ENCODE data around the gene RALGPS1.
"Not testable (repeated sequence)": the region's sequence is repeated elsewhere in the genome, so short reads cannot be mapped to it uniquely, and the experiment has no call there.

RALGPS1 gene

DNA sequence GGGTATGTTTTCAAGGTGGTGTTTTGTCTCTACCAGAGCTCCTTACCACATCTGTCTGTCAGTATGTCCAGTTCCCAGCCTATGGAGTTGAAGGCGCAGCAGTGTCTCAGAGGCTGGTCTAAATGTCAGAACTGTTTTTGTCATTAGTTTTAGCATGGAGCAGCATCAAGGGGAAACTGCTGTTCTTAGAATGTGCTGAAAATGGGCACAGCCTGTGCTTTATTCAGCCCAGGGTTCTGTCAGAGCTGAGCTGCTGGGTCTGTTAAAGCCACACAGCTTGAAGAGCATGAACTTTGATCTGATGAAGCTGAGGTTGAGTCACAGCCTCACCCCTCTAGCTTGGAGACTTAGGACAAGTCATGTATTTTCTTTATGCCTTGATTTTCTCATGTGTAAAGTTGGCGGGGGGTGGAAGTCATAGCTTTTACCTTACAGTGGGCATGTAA, 71.9 kb downstream of the RALGPS1 start:
- DNase-seq (ENCODE audit: low read depth in 1 of 2, low spot score in 1 of 2): no peak

DNA sequence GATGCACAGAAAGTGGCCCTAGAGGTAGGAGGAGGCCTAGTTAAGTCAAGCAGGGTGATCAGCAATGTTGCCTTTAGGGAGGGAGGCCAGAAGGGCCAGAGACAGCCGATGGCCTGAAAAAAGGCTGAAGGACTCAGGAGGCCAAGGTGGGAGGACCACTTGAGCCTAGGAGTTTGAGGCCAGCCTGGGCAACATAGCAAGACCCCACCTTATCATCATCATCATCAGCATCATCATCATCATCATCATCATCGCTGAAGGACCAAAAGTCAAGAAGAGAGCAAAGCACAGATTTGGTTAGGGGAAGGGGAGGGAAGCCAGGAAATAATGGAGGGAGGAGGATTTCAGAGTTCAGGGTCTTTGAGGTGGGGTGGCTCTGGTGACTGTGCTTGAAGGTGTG, 74.3 kb downstream of the RALGPS1 start:
- DNase-seq (ENCODE audit: low read depth in 1 of 2, low spot score in 1 of 2): no peak

DNA sequence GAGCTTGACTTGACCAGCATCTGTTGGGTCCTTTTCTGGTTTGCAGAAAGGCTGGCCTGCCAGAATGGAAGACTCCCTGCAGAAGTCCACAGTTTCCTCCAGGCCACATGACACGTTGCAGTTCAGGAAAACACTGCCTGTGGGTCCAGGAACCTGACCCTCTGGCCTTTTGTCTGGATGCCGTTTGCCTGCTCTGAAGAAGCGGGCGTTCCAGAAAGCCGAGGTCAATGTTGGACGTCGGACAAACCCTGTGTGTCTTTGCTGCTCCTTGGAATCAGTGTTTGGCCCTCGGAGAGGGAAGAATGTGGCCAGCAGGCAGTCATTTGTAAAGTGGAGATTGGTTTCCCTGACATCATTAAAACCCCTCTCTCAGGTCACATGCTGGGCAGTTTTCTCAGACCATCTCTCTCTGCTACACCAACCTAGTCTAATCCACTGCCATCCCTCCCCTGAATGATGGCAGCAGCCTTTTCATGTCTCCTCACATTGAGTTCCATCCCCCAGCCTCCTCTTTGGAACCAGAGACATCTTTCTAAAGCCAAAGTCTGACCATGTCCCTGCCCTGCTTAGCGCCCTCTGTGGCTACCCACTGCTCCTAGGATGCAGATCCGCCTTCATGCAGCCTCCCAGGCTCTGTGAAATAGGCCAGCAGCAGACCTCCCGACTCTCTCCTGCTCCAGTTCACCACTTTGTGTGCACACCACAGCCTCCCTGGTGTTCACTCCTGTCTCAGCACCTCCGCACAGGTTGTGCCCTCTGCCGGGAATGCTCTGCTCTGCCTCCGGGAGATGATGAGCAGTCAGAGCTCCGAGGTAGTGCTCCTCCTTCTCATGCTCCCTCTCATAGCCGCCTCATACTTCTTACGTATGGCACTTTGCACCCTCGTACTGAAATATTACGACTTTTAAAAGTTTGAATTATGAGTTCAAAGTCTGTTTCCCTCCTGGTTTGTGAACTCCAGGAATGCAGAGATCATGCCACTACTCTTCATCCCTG, 75.6 kb downstream of the RALGPS1 start:
- no peak for DNase-seq (ENCODE audit: low read depth in 1 of 2, low spot score in 1 of 2)

DNA sequence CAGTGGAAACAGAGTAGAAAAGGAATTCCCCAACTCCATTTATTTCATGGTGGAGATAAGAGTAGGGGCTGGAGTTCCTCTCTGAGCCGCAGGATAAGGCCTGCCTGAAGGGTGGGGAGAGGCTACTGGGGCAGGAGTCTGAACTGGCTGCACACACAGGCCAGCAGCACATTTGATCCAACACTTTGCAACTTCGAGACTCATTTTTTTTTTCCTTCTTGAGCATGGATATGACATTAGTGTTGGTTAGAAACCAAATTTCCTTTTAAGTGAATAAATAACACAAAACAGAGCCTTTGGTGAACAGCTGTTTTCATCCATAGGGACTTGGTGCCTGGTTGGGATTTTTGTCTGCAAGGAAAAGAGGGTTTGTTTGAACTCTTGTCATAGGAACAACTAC, 76.6 kb downstream of the RALGPS1 start:
- no peak for DNase-seq (ENCODE audit: low read depth in 1 of 2, low spot score in 1 of 2)

DNA sequence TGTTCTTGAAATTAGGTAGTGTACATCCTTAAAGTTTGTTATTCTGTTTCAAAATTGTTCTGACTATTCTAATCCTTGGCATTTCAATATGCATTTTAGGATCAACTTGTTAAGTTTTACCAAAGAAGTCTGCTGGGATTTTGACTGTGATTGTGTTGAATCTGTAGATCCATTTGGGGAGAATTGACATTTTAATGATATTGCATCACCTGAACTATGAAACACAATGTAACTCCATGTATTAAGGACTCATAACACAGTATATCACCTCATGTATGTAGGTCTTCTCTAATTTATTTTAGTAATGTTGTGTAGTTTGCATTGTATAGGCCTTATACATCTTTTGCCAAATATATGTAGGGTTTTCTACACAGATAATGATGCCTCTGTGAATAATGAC, 77.8 kb downstream of the RALGPS1 start:
- DNase-seq (ENCODE audit: low read depth in 1 of 2, low spot score in 1 of 2): no peak

DNA sequence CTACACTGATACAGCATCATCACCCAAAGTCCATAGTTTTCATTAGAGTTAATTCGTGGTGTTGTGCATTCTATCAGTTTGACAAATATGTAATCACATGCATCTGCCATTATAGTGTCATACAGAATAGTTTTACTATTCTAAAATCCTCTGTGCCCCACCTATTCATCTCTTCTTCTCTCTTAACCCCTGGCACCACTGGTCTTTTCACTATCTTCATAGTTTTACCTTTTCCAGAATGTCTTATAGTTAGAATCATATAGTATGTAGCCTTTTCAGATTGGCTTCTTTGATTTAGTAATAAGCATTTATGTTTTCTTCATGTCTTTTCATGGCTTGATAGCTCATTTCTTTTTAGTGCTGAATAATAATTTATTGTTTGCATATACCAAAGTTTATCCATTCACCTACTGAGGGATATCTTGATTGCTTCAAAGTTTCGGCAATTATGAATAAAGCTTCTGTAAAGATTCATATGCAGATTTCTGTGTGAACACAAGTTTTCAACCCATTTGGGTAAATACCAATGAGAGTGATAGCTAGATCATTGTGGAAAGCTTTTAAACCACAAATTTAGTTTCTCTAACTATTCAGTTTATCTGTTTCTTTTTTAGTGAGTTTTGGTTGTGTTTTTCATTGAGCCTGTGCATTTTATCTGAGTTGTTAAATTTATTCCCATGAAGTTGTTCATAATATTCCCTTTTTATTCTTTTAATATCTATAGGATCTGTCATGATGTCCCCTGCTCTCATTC, 84.9 kb downstream of the RALGPS1 start:
- DNase-seq (ENCODE audit: low read depth in 1 of 2, low spot score in 1 of 2): no peak

DNA sequence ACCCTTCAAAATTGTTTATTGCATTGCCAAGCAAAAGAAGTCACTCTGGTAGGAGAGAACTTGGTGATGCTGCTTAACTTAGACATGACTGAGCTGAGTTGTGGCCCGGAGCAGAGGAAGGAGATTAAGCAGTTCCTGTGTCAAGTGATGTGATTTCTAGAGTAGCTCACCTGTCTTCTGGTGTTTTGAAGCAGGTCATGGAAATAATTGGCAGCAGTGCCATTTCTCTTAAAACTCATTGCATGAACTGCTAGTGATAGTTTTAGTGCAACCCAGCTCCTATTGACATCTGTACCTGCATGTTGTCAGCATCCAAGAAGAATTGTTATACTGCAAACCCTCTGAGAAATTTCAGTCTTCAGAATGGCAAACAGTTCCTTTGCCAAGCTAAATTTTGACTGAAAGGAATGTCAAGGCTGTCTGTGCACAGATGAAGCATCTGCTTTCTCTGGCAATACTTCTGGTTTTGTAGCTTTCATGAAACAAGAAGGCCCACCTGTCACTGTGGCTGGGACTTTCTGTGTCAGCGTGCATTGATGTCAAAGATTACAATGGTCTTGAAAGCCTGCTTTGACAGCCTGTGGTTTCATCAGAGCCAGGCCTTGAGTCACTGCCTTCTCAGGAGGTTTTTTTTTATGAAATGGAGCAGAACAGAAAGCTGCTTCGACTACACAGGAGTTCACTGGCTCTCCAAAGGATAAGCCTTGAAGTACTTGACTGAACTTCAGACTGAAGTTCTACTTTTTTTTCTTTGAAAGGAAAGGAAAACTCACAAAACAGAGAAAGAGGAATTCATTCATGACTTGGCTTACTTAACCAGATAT, 90.6 kb downstream of the RALGPS1 start:
- DNase-seq (ENCODE audit: low read depth in 1 of 2, low spot score in 1 of 2): peak in 1 of 2 donors; percentile 68

DNA sequence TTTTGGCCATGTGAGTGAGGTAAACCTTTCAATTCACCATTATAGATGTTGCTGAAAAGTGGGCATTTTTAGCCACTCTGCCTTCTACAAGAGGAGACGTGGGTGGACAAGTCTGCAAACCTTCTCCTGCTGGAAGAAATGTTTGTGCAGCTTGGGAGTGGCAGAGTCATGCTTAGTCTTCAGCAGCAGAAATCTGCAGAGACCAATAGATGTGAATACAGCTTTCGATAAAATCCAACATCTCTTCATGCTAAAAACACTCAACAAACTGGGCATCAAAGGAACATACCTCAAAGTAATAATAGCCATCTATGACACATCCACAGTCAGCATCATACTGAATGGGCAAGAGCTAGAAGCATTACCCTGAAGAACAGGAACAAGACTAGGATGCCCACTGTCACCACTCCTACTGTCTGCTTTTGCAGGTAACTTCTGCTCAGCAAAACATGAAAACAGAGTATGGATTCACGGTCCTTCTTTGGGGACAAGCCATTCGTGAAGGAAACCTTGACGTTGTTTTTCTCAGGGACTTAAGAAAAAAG, 91.3 kb downstream of the RALGPS1 start:
- no peak for DNase-seq (ENCODE audit: low read depth in 1 of 2, low spot score in 1 of 2)

DNA sequence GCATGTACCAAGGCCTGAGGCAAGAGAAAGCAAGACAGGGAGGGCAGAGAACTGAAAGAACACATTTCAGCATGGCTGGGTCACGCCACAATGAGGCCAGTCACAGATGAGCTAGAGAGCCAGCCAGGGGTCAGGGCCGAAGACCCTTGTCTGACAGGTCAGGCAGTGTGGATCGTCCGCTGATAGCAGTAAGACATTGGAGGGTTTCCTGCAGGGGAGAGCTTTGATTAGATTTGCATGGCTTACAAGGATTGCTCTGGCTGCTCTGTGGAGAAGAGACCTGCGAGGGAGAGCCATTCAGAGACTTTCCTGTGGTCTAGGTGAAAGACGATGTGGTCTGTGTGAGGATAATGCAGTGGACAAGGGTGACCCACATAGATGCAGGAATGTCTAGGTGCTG, 93.1 kb downstream of the RALGPS1 start:
- DNase-seq (ENCODE audit: low read depth in 1 of 2, low spot score in 1 of 2): no peak

DNA sequence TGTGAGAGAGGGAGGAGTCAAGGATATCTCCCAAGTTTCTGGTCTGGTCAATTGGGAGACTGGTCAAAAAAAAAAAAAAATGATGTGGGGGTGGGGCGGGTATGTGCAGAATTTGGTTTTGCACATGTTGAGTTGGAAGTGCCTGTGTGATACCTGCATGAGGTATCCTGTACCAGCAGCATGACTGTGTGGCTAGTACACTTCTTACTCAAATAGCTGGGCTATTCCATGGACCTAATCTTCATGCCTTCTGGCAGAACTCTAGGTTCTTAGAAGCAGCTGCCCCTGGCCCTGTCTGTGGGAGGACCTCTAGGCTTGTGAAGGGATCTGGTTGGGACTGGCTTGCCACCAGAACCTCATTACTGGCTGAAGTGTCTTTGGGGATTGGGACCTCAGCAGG, 93.5 kb downstream of the RALGPS1 start:
- DNase-seq (ENCODE audit: low read depth in 1 of 2, low spot score in 1 of 2): no peak

DNA sequence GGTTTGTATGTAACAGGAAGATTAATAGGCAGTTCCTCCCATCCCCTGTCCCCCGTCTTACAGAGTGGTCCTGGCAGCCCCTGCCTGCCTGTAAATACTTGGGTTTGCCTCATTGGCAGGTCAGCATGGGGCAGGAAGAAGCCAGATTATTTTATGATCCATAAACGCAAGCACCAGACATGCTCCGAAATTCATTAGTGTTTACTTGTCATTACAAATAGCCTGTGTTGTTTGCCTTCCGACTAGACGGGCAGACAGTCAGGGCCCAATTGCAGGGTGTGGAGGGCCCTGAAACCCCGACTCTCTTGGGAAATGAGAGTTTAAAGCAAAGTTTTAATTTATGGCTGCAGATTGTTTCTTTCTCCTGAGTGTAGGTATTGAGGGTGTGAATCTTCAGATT, 97.2 kb downstream of the RALGPS1 start:
- DNase-seq (ENCODE audit: low read depth in 1 of 2, low spot score in 1 of 2): no peak

DNA sequence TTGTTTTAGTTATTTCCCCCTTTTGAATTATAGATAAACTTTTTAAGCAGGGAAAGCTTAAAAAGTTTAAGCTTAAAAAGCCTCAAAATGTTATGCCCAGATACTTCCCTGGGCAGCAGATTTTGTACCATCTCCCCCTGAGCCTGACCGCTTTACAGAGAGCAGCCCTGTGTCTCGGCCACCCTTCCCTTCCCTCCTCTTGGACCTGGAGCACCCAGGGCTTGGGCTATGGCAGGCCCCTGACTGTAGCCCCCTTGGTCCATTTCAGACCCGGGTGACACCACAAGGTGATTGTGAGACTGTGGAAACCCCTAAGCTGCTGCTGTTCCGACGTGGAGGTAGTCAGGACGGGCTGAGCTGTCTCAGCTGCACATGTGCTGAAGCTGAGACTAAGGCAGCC, 97.7 kb downstream of the RALGPS1 start:
- DNase-seq (ENCODE audit: low read depth in 1 of 2, low spot score in 1 of 2): no peak

DNA sequence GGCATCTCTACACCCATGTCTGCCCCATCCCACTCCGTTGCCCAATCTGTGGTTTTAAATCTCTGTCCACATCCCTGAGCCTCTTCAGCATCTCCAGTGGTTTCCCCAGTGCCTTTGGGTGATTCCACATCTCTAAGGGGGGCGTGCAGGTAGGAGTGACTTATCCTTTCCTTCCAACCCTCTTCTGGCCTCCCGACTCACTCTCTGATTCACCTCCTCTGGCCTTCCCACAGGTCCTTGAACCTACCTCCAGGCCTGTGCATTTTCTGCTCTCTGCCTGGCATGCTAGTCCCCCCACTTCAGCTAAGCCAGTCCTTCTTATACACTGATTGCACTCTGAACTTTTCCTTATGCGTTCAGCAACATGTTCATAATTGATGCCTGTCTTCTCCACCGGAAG, 99.0 kb downstream of the RALGPS1 start:
- DNase-seq (ENCODE audit: low read depth in 1 of 2, low spot score in 1 of 2): no peak

DNA sequence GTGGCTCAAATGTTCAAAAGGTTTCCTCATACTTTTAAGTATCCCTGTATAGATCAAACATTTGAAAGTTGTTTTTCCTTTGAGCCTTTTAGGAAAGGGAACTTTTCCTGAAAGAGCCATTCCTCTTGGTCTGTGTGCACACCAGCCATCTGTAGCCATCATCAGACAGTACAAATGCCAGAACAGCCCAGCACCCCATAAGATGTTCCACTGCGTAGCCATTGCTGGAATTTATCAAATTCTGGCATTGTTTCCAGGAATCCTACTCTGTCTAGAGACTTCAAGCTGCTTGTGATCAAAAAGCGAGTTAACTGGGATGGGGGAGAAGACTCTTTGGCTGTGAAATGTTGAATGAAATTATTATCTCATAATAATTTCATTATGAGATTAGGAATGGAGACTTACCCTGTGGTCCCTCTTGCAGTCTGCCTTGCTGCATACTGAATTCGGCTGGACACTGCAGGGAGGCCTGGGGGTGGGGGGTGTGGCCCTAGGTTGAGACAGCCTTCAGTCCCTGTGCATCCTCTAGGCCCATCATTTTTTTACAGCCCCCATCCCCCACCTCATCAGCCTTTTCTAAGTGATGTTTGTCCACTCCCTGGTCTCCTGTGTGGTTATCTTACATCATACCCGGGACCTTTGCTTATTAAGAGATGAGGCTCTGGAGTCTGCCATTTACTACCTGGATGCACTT, 99.8 kb downstream of the RALGPS1 start:
- DNase-seq (ENCODE audit: low read depth in 1 of 2, low spot score in 1 of 2): no peak

DNA sequence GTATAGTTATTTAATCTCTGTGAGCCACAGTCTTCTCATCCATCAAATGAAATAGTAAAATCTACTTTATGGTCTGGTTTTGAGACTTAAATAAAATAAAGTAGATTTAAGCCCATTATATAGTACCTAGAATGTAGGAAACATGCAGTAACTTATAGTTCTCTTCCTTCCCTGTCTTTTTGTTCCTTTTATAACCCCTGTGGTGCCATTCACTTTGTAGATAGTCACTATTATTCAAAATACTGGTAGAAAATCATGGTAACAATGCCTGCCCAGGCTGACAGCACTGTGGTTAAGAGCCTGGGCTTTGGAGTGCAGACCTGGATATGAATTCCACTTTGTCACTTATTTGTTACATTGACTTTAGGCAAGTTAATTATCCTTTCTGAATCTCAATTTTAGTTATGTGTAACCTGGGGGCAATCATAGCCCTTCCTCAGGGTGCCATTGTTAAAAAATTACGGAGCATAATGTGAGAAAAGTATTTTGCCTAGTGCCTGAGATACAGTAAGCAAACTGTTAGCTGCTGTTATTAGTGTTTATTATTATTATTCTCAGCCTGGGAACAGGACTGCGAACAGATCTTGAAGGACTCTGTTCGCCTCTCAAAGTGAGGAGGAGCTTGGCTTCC, 100.4 kb downstream of the RALGPS1 start:
- DNase-seq (ENCODE audit: low read depth in 1 of 2, low spot score in 1 of 2): no peak

DNA sequence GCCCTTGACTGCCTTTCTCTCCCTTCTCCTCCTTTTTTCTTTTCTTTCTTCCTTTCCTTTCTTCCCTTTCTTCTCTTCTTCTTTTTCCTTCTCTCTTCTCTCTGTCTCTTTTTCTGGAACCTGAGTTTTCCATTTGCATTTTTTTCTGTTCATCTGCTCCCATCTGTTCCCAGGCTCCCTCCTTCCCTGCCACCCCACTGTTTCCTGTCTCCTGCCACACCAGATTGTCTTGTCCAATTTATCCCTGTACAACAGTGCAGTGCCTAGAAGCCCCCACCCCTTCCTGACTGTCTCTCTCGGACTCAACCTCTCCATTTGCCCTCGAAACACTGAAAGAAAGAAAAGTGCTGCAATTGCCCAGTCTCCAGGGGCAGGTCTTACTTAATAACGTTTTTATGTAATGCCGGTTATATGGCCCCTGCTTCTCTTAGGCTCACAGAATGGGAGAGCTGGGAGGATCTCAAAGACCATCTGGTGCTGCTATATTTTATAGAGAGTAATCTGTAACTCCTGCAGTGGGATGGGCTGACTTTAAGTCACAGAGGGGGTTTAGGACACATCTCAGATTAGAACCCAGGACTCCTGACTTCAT, 101.4 kb downstream of the RALGPS1 start:
- no peak for DNase-seq (ENCODE audit: low read depth in 1 of 2, low spot score in 1 of 2)

DNA sequence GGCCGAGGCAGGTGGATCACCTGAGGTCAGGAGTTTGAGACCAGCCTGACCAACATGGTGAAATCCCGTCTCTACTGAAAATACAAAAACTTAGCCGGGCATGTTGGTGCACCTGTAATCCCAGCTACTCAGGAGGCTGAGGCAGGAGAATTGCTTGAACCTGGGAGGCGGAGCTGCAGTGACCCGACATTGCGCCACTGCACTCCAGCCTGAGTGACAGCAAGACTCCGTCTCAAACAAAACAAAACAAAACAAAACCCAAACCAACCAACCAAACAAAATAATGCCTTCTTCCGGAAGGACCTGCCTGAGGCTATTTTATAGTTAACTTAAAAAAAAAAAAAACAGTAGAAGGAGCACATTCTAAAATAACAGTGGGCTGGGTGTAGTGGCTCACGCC, 103.4 kb downstream of the RALGPS1 start:
- not testable (repeated sequence) for DNase-seq (ENCODE audit: low read depth in 1 of 2, low spot score in 1 of 2)

DNA sequence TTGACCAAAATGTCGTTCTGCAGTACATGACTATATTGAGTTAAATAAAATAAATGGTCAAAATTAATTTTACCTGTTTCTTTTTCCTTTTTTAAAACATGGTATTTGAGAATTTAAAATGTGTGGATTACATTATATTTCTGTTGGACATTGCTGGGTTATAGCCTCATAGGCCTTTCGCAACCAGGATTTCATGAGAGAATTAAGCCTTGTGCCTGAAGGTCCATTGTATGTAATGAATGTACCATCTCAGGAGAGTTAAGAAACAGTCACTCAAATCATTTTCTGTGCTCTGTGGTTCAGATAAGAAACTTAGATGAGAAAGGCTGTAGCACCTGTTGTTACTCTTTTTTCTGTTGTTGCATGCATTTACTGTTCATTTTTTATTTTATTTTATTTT, 104.4 kb downstream of the RALGPS1 start:
- DNase-seq (ENCODE audit: low read depth in 1 of 2, low spot score in 1 of 2): no peak

DNA sequence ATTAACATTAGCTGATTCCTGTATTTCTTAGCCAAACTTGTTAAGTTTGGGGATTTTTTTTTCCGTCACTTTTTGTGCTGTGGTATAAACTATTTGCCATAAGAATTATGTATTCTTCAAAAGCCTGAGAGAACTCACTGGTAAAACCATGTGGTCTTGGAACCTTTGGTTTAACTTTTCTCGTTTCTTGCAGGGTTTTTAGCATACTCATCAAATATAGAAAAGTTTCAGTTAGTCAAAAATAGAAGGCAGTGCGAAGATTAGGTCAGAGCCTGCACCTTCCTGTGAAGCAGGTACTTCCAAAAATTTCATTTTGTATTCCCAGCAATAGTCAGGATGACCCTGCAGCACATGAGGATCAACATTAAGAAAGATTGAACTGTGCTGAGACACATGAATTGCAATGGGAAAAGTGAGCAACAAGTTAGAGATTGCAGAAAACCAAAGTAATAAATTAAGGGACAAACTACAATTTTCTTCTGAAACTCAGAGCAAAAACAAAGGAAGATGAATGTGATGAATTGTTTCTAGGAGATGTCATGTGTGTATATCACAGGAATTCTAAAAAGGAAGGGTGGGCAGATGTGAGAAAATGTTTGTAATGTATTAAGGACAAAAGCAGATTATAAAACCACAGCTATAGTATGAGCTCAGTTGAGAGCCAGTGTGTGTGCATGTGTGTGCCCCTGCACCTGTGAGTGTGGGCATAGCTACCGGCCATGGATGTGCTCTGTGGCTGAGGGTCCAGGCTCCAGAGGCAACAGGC, 105.6 kb downstream of the RALGPS1 start:
- DNase-seq (ENCODE audit: low read depth in 1 of 2, low spot score in 1 of 2): no peak
